NCI-H2081 treated with DMSO at 0.1 percent for 48 hours (cell line): ENCODE results near the gene TRA2B.

Source experiments
- DNase-seq: peaks from one replicate; lab custom pipeline; 2025; lab: John Stamatoyannopoulos, UW

The TRA2B gene

DNA sequence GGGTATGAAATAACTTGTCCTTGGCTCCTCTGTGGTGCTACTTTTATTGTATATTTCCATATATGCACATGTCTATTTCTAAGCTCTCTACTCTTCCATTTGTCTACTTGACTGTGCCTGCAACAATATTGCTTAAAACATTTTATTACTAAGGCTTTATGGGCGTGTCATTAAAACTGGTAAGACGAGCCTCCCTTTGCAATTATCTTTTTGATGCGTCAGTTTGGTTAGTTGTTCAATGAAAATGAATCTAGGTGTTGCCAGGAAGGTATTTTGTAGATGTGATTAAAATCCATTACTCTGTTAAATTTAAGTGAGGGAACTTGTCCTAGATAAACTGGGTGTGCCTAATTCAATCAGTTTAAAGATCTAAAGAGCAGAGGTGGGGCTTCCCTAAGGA lies 12.9 kb upstream of the TRA2B start:
- DNase-seq, result no peak

DNA sequence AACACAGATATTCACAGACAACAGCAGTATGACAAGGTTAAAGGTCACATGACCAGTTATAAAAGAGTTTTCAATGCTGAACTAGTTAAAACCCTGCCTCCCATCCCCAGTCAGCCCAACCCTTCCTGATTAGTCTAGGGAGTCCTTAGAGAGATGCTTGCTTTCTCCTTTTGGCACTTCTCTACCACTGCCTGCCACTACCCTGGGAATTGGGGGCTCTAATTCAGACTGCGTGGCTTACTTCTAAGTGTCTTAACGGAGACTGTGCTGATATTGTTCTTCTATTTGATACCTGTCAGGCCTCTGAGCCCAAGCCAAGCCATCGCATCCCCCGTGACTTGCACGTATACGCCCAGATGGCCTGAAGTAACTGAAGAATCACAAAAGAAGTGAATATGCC lies 11.7 kb upstream of the TRA2B start:
- DNase-seq, result no peak

DNA sequence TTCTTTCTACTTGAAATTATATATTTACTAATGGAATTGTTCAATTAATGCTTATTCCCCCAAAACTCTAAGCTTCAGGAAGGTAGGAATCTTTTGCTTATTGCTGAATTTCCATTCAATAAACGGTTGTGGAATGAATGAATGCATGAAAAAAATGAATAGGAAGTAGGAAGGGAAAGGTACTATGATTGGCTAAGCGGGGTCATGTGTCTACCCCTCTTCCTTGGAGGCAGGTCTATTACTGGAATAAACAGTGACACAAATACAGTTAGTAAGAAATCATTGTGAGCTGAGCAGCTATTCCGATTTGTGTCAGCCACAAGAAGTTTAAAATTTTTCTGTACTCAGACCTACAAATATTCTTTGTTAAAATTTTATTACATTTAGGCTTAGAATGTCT lies 10.5 kb upstream of the TRA2B start:
- no peak for DNase-seq

DNA sequence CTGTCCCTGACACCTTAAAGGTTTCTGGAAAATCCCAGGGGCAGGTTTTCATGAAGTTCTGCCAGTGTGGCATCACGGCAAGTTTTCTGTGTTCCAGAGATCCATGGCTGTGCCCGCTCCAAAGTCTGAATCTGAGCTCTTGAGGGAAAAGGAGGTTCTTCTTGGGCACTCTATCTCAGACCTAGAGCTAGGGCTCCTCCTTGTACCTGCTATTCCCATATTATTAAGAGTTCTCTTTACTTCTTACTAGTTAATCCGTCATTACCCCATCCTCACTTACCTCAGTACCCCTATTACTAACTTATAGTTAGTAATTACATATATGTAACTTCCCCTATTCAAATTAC lies 5.9 kb upstream of the TRA2B start:
- DNase-seq, result no peak

DNA sequence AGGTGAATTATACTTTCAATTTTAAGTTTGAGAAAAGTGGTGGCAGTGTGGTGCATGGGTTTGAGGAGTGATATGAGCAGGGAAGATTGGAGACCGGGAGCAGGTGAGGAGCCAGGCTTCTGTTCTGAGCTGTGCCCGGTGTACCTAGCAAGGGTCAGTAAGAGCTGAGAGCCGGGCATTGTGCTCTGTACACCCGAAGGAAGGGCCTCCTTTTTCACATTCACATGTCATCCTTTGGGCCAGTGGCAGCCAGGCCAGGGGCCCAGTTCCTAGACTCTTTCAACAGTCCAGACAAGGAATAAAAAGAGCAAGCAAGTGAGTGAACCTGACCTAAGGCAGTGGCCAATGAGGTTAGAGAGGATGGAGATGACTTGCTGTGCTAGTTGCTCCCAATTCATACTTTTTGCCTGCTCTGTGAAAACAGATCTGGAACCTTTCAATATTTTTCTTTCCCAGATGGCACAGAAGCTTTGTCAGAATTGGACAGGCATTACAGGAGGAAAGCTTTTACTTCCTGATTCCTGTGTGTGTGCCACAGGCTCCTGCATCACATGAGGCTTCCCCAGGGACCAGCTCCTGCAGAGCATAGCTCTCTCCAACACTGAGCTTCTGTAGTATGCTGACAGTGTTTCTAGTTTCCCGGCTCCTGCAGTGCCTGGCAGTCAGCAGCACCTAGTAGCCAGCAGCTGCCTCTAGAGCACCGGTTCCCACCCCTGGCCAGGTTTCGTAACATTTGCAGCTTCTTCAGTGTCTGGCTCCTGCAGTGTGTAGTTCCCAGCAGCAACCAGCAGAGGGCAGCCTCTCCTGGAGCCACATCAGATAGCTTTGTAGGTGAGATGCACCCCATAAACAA lies 5.3 kb upstream of the TRA2B start:
- peak; percentile 69 for DNase-seq

DNA sequence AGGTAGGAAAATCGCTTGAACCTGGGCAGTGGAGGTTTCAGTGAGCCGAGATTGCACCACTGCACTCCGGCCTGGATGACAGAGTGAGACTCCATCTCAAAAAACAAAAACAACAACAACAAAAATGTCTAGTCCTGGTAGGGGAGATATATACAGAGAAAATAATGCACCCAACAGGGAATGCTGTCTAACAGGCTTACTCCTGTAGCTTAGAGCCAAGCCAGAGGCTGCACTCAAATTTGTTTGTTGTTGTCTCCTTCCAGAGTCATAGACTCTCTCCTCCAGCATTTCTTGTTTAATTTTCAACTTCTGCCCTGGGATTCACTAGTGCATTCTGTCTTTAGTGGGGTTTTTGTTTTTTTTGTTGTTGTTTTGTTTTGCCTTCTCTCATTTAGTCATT lies 4.6 kb upstream of the TRA2B start:
- no peak for DNase-seq

DNA sequence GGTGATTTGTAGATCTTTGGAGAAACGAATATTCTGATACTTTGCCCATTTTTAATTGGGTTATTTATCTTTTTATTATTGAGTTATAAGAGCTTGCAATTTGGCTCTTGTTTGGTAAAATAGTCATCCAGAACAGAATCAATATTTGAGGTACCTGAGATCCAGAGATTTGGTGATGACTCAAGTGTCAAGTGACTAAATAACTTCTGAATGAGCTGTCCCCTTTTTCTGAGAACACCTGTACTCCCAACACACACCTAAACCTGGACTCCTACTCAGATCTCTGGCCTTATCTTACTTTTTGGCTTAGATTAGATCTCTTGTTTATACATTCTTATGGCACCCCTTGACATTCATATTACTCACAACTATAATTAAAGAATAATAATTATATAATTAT lies 3.1 kb upstream of the TRA2B start:
- no peak for DNase-seq

DNA sequence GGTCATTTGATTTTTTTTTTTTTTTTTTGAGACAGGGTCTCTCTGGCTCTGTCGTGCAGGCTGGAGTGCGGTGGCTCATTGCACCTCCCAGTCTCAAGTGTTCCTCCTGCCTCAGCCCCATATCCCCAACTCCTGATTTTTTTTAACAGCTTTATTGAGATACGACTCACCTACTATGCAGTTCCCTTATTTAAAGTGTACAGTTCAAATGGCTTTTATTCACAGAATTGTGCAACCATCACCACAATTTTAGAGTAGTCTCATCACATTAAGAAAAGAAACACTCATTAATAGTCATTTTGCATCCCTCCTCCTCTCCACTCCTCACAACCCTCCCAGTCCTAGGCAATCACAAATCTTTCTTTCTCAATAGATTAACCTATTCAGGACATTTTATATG lies 1.9 kb upstream of the TRA2B start:
- no peak for DNase-seq

DNA sequence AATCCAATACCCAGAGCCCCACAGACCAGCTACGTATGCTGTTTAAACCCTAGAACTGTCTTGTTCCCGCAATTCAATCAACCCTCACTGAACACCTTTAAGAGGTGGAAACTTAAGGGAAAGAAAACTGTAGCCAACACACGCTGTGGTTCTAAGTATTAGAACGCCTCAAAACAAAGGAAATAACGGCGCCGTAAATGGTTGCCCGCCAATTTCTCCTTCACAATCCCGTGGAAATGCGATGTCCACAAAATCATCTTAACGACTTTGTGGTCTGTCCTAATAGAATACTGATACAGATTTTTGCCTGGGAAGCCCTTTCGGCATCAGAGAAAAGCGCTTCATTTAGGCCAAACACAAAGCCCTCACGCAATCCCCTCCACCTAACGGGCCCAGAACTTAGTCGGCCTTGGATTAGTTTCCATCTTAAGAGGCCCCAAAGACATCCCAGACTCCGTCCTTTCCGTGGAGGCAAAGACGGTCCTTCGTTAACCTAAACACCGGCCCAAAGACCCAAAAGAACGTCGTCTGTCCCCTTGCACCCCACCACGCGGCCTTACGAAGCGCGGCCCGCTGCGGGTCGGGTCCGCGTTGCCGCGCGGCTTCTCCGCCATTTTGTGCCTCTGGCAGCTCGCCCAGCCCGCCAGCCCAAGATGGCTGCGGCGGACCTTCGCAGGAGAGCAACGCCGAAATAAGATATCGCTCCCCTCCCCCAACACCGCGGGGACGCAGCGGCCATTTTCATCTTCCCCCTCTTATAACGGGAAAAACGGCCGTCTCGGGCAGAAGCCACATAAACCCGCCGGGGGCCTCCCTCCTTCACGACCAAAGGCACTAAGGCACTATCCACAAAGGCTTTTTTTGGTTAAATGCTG lies 763 bp downstream of the TRA2B start:
- DNase-seq, result peak; percentile 74

DNA sequence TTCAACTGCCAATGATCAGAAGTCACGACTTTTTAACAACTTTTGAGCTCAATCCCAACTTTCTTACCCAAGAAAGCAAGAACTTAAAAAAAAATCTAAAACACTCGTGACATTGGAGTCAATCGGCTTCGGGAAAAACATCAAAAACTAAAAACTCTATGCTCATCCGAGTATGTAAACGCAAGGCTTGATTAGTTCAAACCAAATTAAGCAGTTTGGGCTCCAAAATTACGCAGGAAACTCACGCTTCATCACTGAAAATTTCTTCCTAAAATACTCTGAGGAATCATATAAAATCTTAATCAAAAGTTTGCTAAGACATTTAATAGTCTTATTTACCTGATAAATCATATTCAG lies 1.6 kb downstream of the TRA2B start:
- no peak for DNase-seq

DNA sequence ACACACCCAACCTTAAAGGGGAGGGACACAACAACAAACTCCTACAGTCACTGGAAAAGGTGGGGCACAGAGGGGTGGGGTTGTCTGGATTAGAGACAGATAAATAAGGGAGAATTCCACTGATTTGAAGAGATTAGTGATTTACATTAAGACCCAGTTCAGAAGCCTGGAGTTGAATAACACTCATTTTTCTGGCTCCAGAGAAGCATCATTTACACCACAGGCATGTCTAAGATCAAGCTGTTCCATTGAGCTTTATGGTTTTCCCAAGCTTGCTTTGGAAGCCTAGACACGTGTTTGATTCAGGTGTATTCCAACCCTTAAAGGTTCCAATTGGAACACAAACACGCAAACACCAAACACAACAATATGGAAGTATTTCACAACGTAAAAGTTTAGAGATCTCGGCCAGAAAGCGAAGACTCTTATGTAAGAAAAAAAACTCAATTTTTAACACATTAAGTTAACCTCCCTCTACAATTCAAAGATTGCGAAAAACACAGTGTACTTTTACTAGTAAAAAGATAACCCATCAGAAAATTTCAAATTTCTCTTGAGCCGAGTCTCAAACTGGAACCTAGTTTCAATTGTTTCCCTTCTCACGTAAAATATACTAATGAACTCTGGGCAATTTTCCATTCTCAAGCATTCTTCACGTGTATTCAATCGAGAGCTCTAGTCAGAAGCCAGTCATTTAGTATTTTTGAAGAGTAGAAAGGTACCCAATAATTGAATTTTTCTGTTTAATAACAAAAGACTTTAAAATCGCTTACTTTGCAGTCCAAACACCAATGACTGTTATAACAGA lies 2.1 kb downstream of the TRA2B start:
- no peak for DNase-seq

DNA sequence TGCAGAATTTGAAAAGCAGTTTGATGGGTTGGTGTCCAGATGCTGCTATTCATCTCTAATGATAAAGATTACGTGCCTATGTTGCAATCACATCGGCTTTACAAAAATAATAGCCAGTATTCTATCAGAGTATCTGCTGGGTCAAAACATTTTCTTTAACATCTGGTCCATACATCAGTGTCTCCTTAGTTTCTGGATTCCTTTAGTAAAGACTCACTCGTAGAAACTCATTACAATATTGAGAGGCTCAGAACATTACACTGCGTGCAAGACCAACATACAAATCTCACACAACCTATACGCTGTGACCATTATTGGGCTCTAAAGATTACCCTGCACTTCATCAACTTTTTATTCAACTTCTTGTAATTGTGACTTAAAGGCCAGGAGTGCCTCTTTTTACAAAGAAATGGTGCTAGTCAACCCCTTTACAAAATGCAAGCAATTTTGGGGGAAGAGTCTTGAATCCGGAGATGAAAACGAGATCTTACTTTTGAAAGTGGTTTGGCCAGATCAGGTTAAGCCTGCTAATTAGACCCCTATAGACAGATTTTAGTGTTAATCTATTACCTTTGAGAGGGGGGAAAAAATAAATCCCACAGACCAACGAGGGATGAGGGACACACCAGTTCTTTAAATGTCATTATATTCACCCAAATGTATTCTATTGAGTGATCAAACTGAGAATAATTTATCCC lies 2.9 kb downstream of the TRA2B start:
- no peak for DNase-seq

DNA sequence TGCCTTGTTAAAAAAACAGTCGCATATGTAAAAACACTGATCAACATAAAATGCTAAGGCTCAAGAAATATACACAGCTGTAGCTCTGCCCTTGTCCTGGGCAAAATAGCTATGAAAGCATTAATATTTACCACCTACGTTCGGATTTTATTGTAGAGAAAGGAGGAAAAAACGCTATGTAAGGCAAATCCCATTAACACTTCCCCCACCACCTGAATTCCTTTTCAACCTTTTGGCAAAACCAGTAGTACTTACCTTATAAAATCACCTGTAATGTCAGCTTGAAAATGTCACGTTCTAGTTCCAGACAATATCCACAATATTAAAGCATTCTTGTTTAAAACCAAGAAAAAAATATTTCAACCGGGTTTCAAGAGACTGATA lies 3.6 kb downstream of the TRA2B start:
- no peak for DNase-seq

DNA sequence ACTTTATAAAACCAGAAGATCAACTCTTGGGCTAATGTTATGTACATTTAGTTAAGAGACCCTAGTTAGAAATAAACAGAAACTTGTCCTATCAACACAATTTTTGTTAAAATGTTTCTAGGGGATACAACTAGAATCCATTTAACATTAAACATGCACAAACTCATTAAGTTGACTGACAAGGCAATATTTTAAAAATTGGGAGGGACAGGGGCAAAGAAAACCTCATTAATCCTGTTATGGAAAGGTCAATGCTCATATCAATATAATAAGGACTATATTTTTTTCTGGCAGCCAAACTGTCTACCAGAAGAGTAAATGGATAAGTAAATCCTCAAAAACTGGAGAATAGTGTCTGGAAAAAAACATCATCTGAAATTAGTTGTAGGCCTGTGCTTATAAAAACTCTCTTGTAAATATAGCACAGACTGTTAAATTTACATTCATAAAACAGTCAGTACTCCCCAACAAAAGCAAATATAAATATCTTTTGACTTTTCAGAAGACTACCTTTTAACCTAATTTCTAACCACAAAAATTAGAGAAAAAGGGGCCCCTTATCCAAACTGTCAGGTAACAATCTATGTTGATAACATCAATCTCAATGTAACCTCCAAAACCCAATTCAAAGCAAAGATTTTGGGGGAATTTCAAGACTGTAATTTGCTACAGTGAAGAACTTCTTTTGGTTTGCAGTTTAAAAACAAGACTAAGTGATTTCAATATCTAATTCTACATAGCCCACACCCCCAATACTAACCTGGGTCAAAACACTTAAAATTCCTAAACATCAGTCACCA lies 4.2 kb downstream of the TRA2B start:
- DNase-seq, result no peak

DNA sequence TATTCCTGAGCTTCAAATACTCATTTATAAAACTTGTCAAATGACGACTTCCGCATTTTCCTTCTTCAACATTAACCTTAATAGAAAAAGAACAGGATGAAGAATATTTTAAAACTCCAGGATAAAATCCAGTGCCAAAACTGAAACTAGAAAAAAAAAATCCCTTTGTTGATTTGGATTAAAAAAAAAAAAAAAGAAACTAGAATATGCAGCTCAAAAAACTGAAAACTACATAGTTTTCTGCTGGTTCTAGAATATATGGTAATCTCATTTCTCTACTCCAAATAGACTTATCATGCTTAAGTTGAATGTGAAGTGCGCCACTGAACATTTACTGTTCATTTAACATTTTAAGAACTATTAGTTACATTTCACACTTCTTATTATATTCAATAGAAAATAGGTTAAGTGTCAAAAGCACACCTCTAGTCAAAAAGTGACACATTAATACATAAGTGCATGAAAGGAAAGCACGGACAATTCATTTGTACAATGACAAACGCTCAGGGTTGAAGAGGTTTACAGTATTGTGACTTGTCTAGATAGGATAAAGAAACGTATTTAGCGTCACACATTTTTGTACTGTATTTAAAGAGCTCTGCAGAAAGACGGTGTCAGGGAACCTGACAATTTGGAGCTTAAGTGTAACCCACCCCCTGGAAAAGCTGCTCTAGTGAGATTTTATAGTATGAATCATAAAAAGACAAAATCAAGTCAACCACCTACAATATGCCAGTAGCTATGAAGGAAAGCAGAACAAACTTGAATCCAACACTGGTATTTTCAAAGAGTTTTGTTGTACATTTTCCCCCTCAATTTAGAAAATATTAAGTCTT lies 5.8 kb downstream of the TRA2B start:
- DNase-seq, result no peak

DNA sequence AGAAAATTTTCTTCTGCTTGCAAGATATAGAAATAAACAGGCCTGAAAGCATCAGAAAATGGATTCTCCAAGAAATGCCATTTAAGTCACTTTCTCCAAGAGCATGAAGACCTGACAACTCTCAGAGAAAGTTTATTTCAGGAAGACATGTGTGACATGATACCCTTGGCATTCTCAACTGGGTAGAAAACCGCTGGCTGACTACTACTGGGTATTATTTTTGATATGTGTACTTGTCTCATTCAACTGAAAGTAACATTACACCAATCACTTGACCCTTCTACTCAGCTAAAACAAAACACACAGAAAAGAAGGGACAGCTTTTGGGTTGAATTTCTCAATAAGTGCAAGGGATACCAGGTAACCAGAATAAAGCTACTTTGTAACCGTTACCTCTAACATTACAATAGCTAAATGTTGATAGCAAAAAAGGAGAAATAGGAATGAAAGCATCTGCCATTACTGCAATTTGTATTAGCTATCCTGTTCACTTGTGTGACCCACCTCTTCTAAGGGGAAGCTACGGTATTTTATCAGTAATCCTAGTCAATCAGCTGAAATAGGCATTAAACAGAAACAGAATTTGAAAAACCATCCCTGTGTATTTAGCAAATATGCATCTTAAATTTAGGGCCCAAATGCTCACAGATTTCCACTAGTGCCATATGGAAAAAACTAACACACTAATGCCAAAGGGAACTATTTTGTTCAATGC lies 7.3 kb downstream of the TRA2B start:
- no peak for DNase-seq

DNA sequence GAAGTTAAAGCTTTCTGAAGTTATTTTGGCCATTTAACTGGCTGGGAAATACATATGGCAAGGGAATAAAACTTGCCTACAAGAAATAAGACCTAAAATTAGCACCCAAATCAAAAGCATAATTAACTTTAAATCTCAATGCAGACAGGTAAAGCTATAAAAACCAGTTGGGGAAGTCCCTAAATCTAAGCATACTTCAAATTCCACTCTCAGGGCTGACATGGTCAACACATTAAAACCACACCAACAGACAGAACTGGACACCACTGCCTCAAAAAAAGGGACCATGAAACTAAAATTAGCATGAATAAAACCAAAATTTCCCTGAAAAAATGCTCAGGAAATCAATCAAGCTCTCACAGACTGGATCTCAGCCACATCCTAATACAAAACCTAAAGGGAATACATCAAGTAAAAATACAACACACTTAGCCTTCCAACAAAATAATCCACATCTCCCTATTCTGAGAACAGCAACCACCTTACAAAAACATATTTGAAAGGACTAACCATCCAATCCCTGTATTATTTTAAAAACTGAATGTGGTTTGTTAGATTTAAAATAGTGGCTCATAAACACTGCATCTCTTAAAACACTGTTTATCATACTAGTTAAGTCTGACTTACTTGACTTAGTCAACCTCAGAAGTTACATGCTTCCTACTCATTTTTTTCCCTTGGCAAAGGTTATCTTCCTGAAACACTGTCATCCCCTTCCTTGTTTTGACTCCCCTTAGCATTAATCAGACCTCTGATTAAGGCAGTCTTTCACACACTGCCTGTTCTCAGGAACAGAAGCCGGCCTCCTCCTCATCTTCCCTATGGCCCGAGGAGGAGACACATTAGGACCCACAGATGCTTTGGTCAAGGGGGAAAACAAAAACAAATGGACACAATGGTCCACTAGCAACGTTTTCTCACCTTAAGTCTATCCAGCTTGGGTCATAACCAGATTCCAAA lies 8.3 kb downstream of the TRA2B start:
- no peak for DNase-seq

DNA sequence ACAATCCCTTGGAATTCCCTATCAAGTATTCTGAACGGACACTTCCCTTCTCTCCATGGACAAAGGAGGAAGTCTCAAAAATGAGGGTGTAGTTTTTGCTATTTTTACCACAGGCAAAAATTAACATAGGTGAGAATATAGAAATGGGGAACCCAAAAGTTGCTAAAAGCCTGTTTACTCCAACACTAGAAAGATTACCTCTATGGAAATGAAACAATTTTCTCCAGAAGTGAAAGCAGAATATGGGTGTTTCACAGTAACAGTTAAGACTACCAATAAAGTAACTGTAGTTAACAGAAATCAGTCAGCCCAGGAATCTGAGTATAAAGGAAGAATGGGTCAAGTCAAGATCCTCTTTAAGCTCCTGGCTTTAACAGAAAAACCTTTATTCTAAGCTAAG lies 9.3 kb downstream of the TRA2B start:
- no peak for DNase-seq
